HCT116 (cell line): ENCODE data around the gene AMDHD2. TPM values are rescaled to one million over a fixed set of nuclear protein-coding genes. Genes with fewer than 3 reads are reported as not detected.

Experiments used
- ATAC-seq: fragments of 200-7000 bp; cut with Tn5 transposase; 2 replicates; pipeline ENCODE4 v1.9.1; 2020; ENCODE audit warnings: mild to moderate bottlenecking, moderate library complexity
- BruUV-seq: library from RNA; stranded (reverse); fragments of 400-500 nt; replicated peaks from 2 replicates; lab custom pipeline; 2021; lab: Mats Ljungman, UMichigan
- CTCF ChIA-PET: fragments of 300-600 bp; sonication (Branson Sonifier 250); formaldehyde crosslinking; loops from one replicate; lab custom pipeline; 2021; ENCODE audit warnings: antibody characterized with exemption; lab: Charles Lee
- POLR2A ChIA-PET: fragments of 300-600, 350-600 bp; sonication (Branson Sonifier 250); formaldehyde crosslinking; loops from one replicate; lab custom pipeline; 2021; ENCODE audit warnings: antibody characterized with exemption; lab: Charles Lee
- RAD21 ChIA-PET, 2 experiments: fragments of 300-600 bp; sonication (Branson Sonifier 250); formaldehyde crosslinking; loops; one replicate each; lab custom pipeline; 2023; ENCODE audit warnings: low total read pairs in 2 of 2; ENCODE audit not compliant: uncharacterized antibody in 2 of 2, unreplicated experiment in 2 of 2, low non-redundant PET in 1 of 2; lab: Charles Lee
- DNase-seq: peaks from one replicate; pipeline ENCODE4 v3.0.0-alpha.2; 2010; ENCODE audit warnings: low read depth, low spot score
- H2AFZ ChIP-seq: fragments of 200-600 bp; shearing (Covaris generic), sonication (generic); 2 replicates; pipeline ENCODE4 v1.6.1; 2017; ENCODE audit warnings: low read depth, mixed run types, mixed read lengths, antibody characterized with exemption, low read length; ENCODE audit not compliant: poor library complexity, severe bottlenecking
- H3K27ac ChIP-seq: 2 replicates; pipeline ENCODE4 v1.5.1; 2012; ENCODE audit warnings: low read depth, low read length
- H3K27me3 ChIP-seq: fragments of 200-600 bp; sonication (generic); 2 replicates; pipeline ENCODE4 v1.6.1; 2016; ENCODE audit warnings: mixed run types, low read length, mixed read lengths; ENCODE audit not compliant: insufficient read depth
- H3K36me3 ChIP-seq, 2 experiments: fragments of 200-500 bp in 1 of 2; fragments of 200-600 bp in 1 of 2; sonication (Bioruptor generic) in 1 of 2; sonication (generic) in 1 of 2; 2 replicates each; pipeline versions ENCODE4 v1.5.1 to v1.6.1; 2014 to 2016; ENCODE audit warnings: low read length in 2 of 2, inconsistent platforms in 1 of 2, mixed read lengths in 1 of 2, mixed run types in 1 of 2; ENCODE audit not compliant: insufficient read depth in 2 of 2, control insufficient read depth in 1 of 2
- H3K4me1 ChIP-seq, 2 experiments: fragments of 200-600 bp in 1 of 2; sonication (generic) in 1 of 2; 2 replicates each; pipeline versions ENCODE4 v1.5.1 to v1.6.1; 2012 to 2017; ENCODE audit warnings: low read length in 2 of 2, inconsistent platforms in 1 of 2, mild to moderate bottlenecking in 1 of 2, mixed read lengths in 1 of 2, mixed run types in 1 of 2, moderate library complexity in 1 of 2; ENCODE audit not compliant: insufficient read depth in 2 of 2, control insufficient read depth in 1 of 2
- H3K4me2 ChIP-seq: fragments of 200-600 bp; sonication (generic); 2 replicates; pipeline ENCODE4 v1.6.1; 2017; ENCODE audit warnings: mixed run types, low read length, mixed read lengths
- H3K4me3 ChIP-seq, 2 experiments: fragments of 200-600 bp in 1 of 2; sonication (generic) in 1 of 2; replicated peaks in 1 of 2; 2 replicates each; pipeline ENCODE4 v1.5.1; 2011 to 2016; ENCODE audit warnings: low read length in 2 of 2, control low read depth in 1 of 2, low read depth in 1 of 2, mild to moderate bottlenecking in 1 of 2, mixed read lengths in 1 of 2, mixed run types in 1 of 2
- H3K79me2 ChIP-seq: fragments of 200-600 bp; sonication (generic); 2 replicates; pipeline ENCODE4 v1.6.1; 2017; ENCODE audit warnings: mild to moderate bottlenecking, mixed run types, low read length, moderate library complexity, mixed read lengths; ENCODE audit not compliant: insufficient read depth
- H3K9ac ChIP-seq: fragments of 200-600 bp; sonication (generic); 2 replicates; pipeline ENCODE4 v1.6.1; 2016; ENCODE audit warnings: low read length, mixed read lengths
- H3K9me2 ChIP-seq: fragments of 200-600 bp; sonication (generic), shearing (Covaris generic); 2 replicates; pipeline ENCODE4 v1.6.1; 2017; ENCODE audit warnings: mixed run types, mild to moderate bottlenecking, moderate library complexity; ENCODE audit not compliant: insufficient read depth
- H3K9me3 ChIP-seq, 2 experiments: fragments of 200-500 bp in 1 of 2; fragments of 200-600 bp in 1 of 2; sonication (Bioruptor generic) in 1 of 2; sonication (generic) in 1 of 2; 2 replicates each; pipeline ENCODE4 v1.6.1; 2014 to 2017; ENCODE audit warnings: low read length in 2 of 2, mixed read lengths in 2 of 2, inconsistent platforms in 1 of 2, low read depth in 1 of 2, mild to moderate bottlenecking in 1 of 2, mixed run types in 1 of 2, moderate library complexity in 1 of 2; ENCODE audit not compliant: control insufficient read depth in 1 of 2, insufficient read depth in 1 of 2
- H4K20me1 ChIP-seq: fragments of 200-600 bp; sonication (generic), shearing (Covaris generic); 2 replicates; pipeline ENCODE4 v1.6.1; 2017; ENCODE audit warnings: mixed run types, mild to moderate bottlenecking, moderate library complexity; ENCODE audit not compliant: insufficient read depth
- CBX3 ChIP-seq: IDR thresholded peaks from 2 replicates; pipeline ENCODE4 v1.6.1; 2012; ENCODE audit warnings: low read depth
- ELF1 ChIP-seq: IDR thresholded peaks from 2 replicates; pipeline ENCODE4 v1.6.1; 2012; ENCODE audit warnings: low read depth, borderline replicate concordance
- EZH2 ChIP-seq: fragments of 200-600 bp; sonication (generic); IDR thresholded peaks from 2 replicates; pipeline ENCODE4 v1.6.1; 2017; ENCODE audit warnings: antibody characterized with exemption, mixed run types
- EZH2phosphoT487 ChIP-seq: fragments of 200-600 bp; IDR thresholded peaks from 2 replicates; pipeline ENCODE4 v1.6.1; 2018; ENCODE audit warnings: antibody characterized with exemption, borderline replicate concordance
- FOSL1 ChIP-seq: IDR thresholded peaks from 2 replicates; pipeline ENCODE4 v1.6.1; 2012; ENCODE audit warnings: low read depth
- JUND ChIP-seq: IDR thresholded peaks from 2 replicates; pipeline ENCODE4 v1.6.1; 2012
- POLR2AphosphoS5 ChIP-seq: IDR thresholded peaks from 2 replicates; pipeline ENCODE4 v1.6.1; 2011; ENCODE audit warnings: mild to moderate bottlenecking, low read depth, low read length, moderate library complexity
- RAD21 ChIP-seq: IDR thresholded peaks from 2 replicates; pipeline ENCODE4 v1.6.1; 2012; ENCODE audit warnings: low read depth, mild to moderate bottlenecking
- SP1 ChIP-seq: IDR thresholded peaks from 2 replicates; pipeline ENCODE4 v1.6.1; 2012; ENCODE audit warnings: low read depth
- SRF ChIP-seq: IDR thresholded peaks from 2 replicates; pipeline ENCODE4 v1.6.1; 2012; ENCODE audit warnings: low read depth
- TCF7L2 ChIP-seq: IDR thresholded peaks from 2 replicates; pipeline ENCODE4 v1.7.0; 2011; ENCODE audit warnings: borderline replicate concordance, inconsistent platforms; ENCODE audit not compliant: insufficient read depth, insufficient read length; ENCODE audit errors: extremely low read depth
- ZBTB33 ChIP-seq: IDR thresholded peaks from 2 replicates; pipeline ENCODE4 v1.6.1; 2011; ENCODE audit warnings: mild to moderate bottlenecking, low read length, moderate library complexity; ENCODE audit not compliant: insufficient replicate concordance; ENCODE audit errors: extremely low read depth
- ZFX ChIP-seq: fragments of 450-650 bp; IDR thresholded peaks from 2 replicates; pipeline ENCODE4 v1.6.1; 2017
- ZNF274 ChIP-seq: fragments of 200-500 bp; sonication (Bioruptor generic); IDR thresholded peaks from 2 replicates; pipeline ENCODE4 v1.6.1; 2014; ENCODE audit warnings: mild to moderate bottlenecking, low read depth, low read length, inconsistent platforms
- intact Hi-C: fragments of 100-400 bp; cut with micrococcal nuclease; formaldehyde crosslinking; loops from 2 replicates; pipeline ENCODE4 v1.10.0; 2022
- total RNA-seq: library from RNA; stranded (reverse); gene quantifications from one replicate; pipeline ENCODE4 v1.2.1, GENCODE V29; 2021; ENCODE audit not compliant: unreplicated experiment

Gene AMDHD2
- total RNA-seq, 1 experiment from 2014 or later = 42.9 TPM

GRCh38 chr16:2501946-2502895 is 17.9 kb upstream of the AMDHD2 start:
- POLR2A ChIA-PET = no interaction called here
- Histone ChIP-seq H3K79me2 (no peaks in the 10 kb centered on the region), H3K36me3 (peaks cover 0 to 4% of the 10 kb centered on the region in 2 experiments; a peak in 1 of 4 replicates), H4K20me1 (no peaks in the 10 kb centered on the region), H3K4me3 (no peak overlapping the region), H3K27ac (no peak overlapping the region), H3K9me2 (no peaks in the 10 kb centered on the region), H3K9ac (no peak overlapping the region), H3K27me3 (no peaks in the 10 kb centered on the region), H3K4me1 (peaks cover 3 to 12% of the 10 kb centered on the region in 2 experiments; a peak in 3 of 4 replicates), H3K9me3 (no peaks in the 10 kb centered on the region), H2AFZ (no peak overlapping the region), H3K4me2 (no peak overlapping the region; the same call in 1 of the 2 replicates)
- TF ChIP-seq RAD21 = no peak
- no peak for TF ChIP-seq FOSL1
- TF ChIP-seq CBX3 = no peak
- no peak for TF ChIP-seq TCF7L2
- no peak for TF ChIP-seq JUND
- DNase-seq (no peak), ATAC-seq (no peak)
- RAD21 ChIA-PET = interaction anchor here (0.9 kb wide), 2 partner anchors 27 to 308 kb away, joined by 3 to 6 read pairs; partner anchors contain the start of gene TBC1D24 (in 1 of the 2)
- CTCF ChIA-PET = interaction anchor here (0.7 to 1.3 kb wide), 5 partner anchors 61 to 351 kb away, joined by 3 to 15 read pairs (median 3); partner anchors contain the start of gene ECI1
- no TSS peak for BruUV-seq
- intact Hi-C loops = loop anchor here (2.0 to 10.0 kb wide), 4 partner anchors 71 to 307 kb away; partner anchors contain the start of genes ABCA3, CASKIN1 and RNPS1

- Histone ChIP-seq H3K27ac (no peak overlapping the region), H3K79me2 (no peaks in the 10 kb centered on the region), H3K9ac (no peak overlapping the region), H3K9me2 (no peaks in the 10 kb centered on the region), H3K36me3 (peaks cover 0 to 4% of the 10 kb centered on the region in 2 experiments; a peak in 1 of 4 replicates), H2AFZ (no peak overlapping the region), H3K4me2 (no peak overlapping the region), H3K4me1 (peaks cover 3 to 12% of the 10 kb centered on the region in 2 experiments; a peak in 3 of 4 replicates), H3K4me3 (no peak overlapping the region), H3K27me3 (no peaks in the 10 kb centered on the region), H3K9me3 (no peaks in the 10 kb centered on the region), H4K20me1 (no peaks in the 10 kb centered on the region)
- no peak for ATAC-seq
- ChIA-PET RAD21 (no interaction called here), CTCF (no interaction called here), POLR2A (no interaction called here)
- no TSS peak for BruUV-seq
- intact Hi-C loops = loop anchor here (10.0 kb wide), 2 partner anchors 241 to 311 kb away; partner anchors contain the start of genes CASKIN1 and RNPS1
- DNase-seq = no peak
- no peak for TF ChIP-seq ZNF274
- TF ChIP-seq EZH2phosphoT487 = no peak
- no peak for TF ChIP-seq ELF1
- no peak for TF ChIP-seq SRF
- no peak for TF ChIP-seq POLR2AphosphoS5
- TF ChIP-seq ZFX = no peak
- TF ChIP-seq JUND = no peak
- no peak for TF ChIP-seq FOSL1
- TF ChIP-seq ZBTB33 = no peak
- TF ChIP-seq EZH2 = no peak
- no peak for TF ChIP-seq SP1
- TF ChIP-seq RAD21 = no peak
Observed at GRCh38 chr16:2505695-2506094, 14.5 kb upstream of the AMDHD2 start.
